Left colon (tissue), 2 donors: ENCODE data around the gene DTD2. TPM values are rescaled to one million over a fixed set of nuclear protein-coding genes. Genes with fewer than 3 reads are reported as not detected.
"Not testable (repeated sequence)": the region's sequence is repeated elsewhere in the genome, so short reads cannot be mapped to it uniquely, and the experiment has no call there.

Experiments used
- ATAC-seq: fragments of 200-7000 bp; cut with Tn5 transposase; one replicate; pipeline ENCODE4 v1.9.1; 2020; ENCODE audit warnings: mild to moderate bottlenecking, moderate library complexity
- DNase-seq, 2 donors: peaks; one replicate each; pipeline ENCODE4 v3.0.0-alpha.2; 2020
- intact Hi-C, 2 donors: fragments of 100-400 bp; cut with DNase I in 1 of 2; cut with micrococcal nuclease in 1 of 2; formaldehyde crosslinking; loops; one replicate each; pipeline versions ENCODE4 v1.11.2 to v1.14.0; 2022; cut with DNase I, micrococcal nuclease
- long read RNA-seq: library from polyadenylated mRNA; unstranded; transcript quantifications from one replicate; pipeline ENCODE4 v2.0.0, GENCODE V29; 2021
- total RNA-seq, 2 donors: library from RNA; stranded (reverse); fragmentation: NEBNext Ultra II Directional; extraction: Animal tissue kit (Norgen Biotek cat#: 25700); gene quantifications; one replicate each; pipeline ENCODE4 v1.2.1, GENCODE V29; 2021
- donor health status: DM: no; HTN: no; CAD: no.
- donor health status: DM: yes; HTN: yes; CAD: no.

The DTD2 gene
- total RNA-seq = 10 to 100 TPM; 11.8 to 14.6 TPM
- long read RNA-seq, partial matches to known transcripts = 0 of 2 reads
- long read RNA-seq, other reads (novel, unspliced or antisense) = 0 of 2 reads

DNA sequence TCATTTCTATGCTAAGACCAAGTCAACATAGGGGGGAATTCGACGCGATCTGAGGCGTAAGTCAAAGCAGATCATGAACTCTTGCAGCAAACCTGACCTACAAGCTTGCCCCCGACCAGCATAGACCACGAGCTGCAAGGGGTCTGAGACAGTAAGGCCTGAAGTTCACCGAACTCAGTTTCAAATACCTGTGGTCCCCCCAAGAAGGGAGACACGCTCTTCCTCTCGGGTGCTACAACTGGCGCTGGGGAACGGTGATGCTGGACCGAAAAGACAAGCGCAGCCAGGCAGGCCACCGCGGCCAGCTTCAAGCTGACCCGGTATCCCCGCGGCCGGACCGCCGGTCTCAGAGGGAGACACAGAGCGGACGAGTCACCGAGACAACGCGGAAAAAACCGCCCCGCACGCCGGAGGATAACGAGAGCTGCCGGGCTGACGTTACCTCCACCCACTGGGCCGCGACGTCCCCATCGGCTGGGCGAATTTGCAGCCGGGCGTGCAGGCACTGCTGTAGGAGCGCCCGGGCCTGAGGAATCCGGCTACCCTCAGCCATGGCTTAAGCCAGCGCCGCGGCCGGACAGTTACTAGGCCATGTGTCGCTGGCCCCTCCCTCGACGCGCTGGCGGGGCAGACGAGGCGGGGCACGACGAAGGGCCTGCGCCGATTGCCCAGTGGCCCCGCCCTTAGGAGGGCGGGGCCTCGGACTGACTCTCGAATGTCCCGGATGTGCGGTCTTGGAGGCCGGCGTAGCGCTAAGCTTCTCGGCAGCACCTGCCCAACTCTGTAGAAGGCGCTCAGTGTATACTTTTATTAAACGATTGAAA is at the start of gene DTD2:
Gene DTD2 (minus strand): TSS at position 666 of the 824 bp plus-strand sequence. CDS start 113 bp downstream, at position 553.
- intact Hi-C loops = no loop called here
- ATAC-seq = peak; percentile 98
- DNase-seq = peak; percentile 93 to 95

DNA sequence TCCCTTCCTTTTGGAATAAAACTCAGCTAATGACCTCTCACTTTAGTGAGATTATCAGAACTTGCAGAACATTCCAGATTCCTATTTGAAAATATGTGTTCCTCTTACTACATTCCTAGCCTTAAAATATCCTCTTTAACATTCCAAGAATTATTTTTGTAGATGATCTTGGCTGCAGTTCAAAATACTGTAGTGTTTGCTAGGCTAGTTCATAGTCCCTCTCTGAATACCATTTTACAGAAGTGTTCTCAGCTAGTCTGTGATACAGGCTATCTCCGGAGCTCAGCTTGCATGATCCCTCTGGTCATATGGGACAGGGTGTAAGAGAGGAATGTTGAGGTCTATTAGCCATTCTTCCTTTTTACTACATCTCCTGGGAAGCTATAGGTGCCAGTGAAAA is 48.1 kb upstream of the DTD2 start:
- intact Hi-C loops = no loop called here
- DNase-seq (no peak), ATAC-seq (no peak)

- intact Hi-C loops = no loop called here
- no peak for ATAC-seq
Measured at GRCh38 chr14:31501870-31502269, 44.6 kb upstream of the DTD2 start.

DNA sequence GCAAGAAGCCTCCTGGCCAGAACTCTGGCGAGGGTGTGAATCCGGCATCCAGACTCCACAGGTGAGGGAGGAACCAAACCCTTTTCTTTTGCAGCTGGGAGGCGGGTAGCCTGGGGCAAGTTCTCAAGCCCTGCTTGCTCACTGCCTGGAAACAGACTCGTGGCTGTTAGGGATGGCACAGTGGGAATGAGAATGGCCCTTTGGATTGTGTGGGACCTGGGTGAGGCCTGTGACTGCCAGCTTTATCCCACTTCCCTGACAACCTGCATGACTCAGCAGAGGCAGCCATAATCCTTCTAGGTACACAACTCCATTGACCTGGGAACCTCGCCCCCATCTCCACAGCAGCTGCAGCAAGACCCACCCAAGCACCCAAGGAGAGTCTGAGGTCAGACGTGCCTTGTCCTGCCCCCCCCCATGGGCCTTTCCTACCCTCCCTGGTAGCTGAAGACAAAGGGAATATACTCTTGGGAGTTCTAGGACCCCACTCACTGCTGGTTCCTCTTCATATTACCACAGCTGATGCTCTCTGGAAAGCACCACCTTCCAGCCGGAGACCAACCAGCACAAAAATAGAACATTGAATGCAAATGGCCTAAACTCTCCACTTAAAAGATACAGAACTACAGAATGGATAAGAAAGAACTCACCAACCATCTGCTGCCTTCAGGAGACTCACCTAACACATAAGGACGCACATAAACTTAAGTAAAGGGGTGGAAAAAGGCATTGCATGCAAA is 35.6 kb upstream of the DTD2 start:
- intact Hi-C loops = no loop called here
- DNase-seq = no peak
- ATAC-seq = peak; percentile 48

More at GRCh38 chr14:31501870-31502269, 44.6 kb upstream of the DTD2 start:
- no peak for DNase-seq

- intact Hi-C loops = no loop called here
- DNase-seq = no peak
- ATAC-seq = no peak
Measured at GRCh38 chr14:31489691-31490090, 32.4 kb upstream of the DTD2 start.

GRCh38 chr14:31487886-31488285 is 30.6 kb upstream of the DTD2 start, which contains the start of gene GPR33:
GPR33 (minus strand) TSS chr14:31488039; CDS start chr14:31483965, 4,074 bp downstream.
- DNase-seq (no peak), ATAC-seq (no peak)
- intact Hi-C loops = no loop called here

DNA sequence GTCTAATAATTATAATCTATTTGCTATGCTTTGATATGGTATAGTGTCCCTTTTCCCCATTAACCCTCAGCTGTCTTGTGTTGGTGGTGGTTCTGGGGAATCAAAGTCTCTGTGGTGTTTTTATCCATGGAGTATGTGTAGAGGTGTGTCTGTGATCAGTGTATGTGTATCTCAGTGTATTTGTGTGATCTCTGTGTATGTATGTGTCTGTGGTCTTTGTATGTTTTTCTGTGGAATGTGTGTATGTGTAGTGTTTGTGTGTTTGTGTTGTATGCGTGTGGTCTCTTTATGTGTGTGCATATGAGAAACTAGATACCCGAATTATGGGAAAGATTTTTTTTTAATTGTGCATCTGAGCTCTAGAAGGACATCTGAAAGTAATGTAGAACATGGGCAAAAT is 29.5 kb upstream of the DTD2 start:
- DNase-seq (no peak), ATAC-seq (no peak)
- intact Hi-C loops = no loop called here

DNA sequence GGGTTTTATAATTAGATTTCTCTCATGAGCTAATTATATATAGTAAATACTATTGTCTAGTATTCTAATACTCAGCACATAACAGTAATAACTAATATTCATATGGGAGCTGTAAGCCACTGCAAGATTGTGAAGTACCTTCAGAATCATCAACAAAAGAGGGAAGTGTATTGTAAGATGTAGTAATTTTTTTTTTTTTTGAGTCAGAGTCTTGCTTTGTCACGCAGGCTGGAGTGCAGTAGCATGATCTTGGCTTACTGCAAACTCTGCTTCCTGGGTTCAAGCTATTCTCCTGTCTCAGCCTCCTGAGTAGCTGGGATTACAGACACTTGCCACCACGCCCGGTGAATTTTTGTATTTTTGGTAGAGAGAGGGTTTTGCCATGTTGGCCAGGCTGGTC is 27.4 kb upstream of the DTD2 start:
- no peak for DNase-seq
- intact Hi-C loops = no loop called here
- ATAC-seq = no peak

DNA sequence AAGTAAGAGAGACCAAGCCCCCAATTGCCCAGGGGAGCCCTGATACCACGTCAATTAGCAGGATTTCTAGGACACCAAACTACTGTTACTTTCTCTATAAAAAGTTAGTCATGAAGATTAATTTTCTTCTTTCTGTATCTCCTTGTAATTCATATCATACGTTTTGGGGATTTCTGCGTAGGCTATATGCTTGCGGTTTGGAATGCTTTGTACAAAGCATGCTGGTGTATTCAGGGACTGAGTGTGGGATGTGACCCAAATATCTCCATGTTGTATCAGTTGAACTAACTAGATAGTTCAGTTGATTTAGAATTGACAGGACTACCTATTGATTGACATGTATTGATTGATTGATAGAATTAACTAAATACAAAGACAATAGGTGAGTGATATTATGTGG is 22.9 kb upstream of the DTD2 start:
- intact Hi-C loops = no loop called here
- ATAC-seq (no peak), DNase-seq (no peak)

- intact Hi-C loops = no loop called here
- no peak for DNase-seq
- no peak for ATAC-seq
Measured at GRCh38 chr14:31479027-31479426, 21.7 kb upstream of the DTD2 start.

- intact Hi-C loops = no loop called here
- no peak for ATAC-seq
- DNase-seq = no peak
Measured at GRCh38 chr14:31477248-31477647, 19.9 kb upstream of the DTD2 start.

GRCh38 chr14:31476131-31476866 is 19.0 kb upstream of the DTD2 start:
- DNase-seq (no peak), ATAC-seq (no peak)
- intact Hi-C loops = no loop called here

DNA sequence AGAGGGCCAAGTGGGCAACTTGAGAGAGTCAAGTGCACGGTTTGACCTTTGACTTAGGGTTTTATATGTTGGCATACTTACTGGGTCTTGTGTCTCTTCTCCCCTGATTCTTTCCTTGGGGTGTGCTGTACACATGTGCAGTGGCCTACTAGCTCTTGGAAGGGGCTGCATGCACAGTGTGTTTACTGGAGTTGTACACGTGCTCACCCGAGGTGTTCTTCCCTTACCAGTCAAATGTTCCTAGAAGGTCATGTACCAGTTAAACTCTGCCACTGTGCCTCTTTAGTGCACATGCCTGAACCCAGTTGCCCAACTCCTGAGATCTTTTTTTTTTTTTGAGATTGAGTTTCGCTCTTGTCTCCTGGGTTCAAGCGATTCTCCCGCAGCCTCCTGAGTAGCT is 9.2 kb upstream of the DTD2 start:
- DNase-seq (no peak), ATAC-seq (no peak)
- intact Hi-C loops = no loop called here

DNA sequence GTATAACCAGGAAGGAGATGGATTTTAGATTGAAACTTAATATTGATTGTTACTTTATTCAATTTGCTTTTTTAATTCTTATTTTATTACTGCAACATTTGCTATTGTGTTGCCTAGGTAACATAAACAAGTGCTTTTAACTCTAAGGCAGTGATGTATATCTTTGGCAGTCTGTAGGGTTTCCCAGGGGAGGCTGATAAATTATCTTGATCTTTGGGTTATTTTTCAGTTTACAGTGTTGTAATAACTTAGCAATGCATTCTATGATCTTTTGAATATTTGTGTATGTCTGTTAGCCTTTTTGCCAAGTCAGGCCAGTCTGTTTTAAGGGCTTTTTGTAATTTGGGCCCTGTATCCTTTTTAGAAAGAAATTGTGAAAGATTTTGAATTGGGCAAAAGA is 7.8 kb upstream of the DTD2 start:
- no peak for ATAC-seq
- no peak for DNase-seq
- intact Hi-C loops = no loop called here

DNA sequence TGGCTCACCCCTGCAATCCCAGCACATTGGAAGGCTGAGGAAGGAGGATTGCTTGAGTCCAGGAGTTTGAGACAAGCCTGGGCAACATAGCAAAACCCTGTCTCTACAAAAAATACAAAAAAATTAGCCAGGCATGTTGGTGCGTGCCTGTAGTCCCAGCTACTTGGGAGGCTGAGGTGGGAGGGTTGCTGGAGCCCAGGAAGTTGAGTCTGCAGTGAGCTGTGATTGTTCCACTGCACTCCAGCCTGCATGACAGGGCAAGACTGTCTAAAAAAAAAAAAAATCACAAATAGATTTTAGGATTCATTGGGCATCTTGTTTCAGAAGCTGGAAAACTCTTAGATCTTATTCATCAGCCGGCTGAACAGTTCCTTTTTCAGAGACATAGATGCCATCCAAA is 5.1 kb upstream of the DTD2 start:
- not testable (repeated sequence) for DNase-seq, ATAC-seq

DNA sequence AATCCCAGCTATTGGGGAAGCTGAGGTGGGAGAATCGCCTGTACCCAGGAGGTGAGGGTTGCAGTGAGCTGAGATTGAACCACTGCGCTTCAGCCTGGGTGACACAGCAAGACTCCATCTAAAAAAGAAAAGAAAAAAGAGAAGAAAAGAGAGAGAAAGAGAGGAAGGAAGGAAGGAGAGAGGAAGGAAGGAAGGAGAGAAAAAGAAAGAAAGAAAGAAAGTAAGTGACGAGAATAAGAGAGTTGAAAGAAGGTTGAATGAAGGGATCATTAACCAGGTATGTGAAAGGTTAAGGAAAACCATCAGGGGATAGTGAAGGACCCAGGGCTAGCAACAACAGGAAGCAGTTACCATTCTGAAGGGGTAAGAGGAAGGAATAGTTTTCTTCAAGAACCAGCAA is 4.2 kb upstream of the DTD2 start:
- DNase-seq (no peak), ATAC-seq (no peak)
- intact Hi-C loops = no loop called here

More for the DNA sequence above, 5.1 kb upstream of the DTD2 start:
- intact Hi-C loops = not testable (repeated sequence)

DNA sequence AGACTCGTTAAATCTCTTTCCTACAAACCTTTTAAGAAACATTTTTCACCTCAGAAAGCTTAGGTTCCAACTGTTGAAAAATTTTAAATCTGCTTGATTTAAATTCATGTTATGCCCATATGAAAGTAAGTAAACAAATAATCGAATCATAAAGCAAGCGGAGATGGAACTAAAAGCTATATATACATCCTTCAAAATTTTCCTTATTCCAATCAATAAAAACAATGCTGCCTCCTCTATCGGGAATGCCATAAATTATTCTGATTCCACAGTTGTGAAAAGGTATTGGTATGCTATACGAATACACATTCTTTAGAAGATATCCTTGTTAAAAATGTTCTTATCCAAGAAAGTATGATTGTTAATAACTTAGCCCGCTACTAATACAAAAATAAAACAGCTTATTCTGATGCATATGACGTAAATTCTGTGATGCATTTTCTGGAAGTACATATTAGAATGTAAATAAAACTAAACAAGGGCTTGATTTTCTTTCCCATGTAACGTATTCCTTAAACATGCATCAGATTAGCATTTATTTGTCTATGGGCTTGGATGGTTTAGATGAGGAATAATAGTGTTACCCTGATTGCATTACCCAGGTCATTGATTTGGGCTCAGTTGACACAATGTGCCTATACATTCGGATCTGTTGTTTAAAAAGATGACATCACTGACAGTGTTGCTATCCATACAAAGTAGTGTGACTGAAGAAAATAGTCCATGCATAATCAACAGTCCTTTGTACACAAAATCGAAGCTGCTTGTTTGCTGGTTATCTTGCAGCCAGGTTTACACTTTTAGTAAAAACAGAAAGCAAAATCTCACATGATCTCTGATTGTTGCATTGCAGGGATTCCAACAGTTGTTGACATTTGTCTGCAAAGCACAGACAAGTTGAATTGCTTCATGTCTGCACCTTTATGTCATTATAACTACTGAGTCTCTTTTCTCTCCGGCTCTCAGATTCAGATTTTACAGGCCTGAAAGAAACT is 656 bp upstream of the DTD2 start:
- ATAC-seq (no peak), DNase-seq (no peak)
- intact Hi-C loops = no loop called here

DNA sequence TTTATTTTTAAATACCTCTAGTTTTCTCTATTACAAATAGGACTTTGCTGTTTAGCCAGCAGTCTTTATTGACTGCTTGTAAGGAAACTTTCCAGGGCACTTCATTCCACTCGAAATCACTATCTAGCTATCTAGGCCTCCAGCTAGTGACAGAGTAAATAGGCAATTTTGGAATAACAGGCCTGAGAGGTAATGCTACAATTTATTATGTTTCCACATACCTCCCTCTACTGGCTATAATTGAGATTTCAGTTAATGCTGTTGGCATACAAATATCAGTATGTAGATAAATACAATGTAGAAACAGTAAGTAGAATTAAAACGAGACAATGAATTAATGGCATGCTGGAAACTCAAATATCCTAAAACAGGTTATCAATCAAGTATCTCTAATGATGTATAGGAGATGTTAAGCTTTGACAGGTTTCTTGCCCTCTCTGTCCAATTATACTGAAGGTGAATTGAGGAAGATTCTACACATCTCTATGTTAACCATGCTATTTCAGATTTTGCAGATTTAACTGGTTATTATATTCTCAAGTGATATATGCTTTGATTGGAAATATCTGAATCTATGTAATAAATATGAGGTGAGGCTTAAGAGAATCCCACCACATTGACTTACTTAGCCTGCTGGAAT is 7.2 kb downstream of the DTD2 start:
- DNase-seq (no peak), ATAC-seq (peak; percentile 57)
- intact Hi-C loops = no loop called here
